GM23338 (cell line): ENCODE data around the gene PLN.

Experiments used
- CREB1 ChIP-seq: fragments of 250-450 bp; sonication (Bioruptor Pico); IDR thresholded peaks from 2 replicates; pipeline ENCODE4 v1.5.0; 2020; ENCODE audit warnings: low read depth, mild to moderate bottlenecking, moderate library complexity
- ETS1 ChIP-seq: IDR thresholded peaks from 2 replicates; pipeline ENCODE4 v1.6.1; 2016; ENCODE audit warnings: antibody characterized with exemption
- EZH2 ChIP-seq: fragments of 200-600 bp; sonication (generic); IDR thresholded peaks from one replicate; pipeline ENCODE4 v1.8.0; 2017; ENCODE audit warnings: antibody characterized with exemption, mild to moderate bottlenecking, low read depth; ENCODE audit not compliant: unreplicated experiment
- EZH2phosphoT487 ChIP-seq: fragments of 200-600 bp; sonication (generic); IDR thresholded peaks from one replicate; pipeline ENCODE4 v1.8.1; 2018; ENCODE audit warnings: antibody characterized with exemption; ENCODE audit not compliant: unreplicated experiment
- JUNB ChIP-seq: IDR thresholded peaks from one replicate; pipeline ENCODE4 v1.6.1; 2016; ENCODE audit warnings: antibody characterized with exemption; ENCODE audit not compliant: unreplicated experiment
- POLR2AphosphoS5 ChIP-seq: IDR thresholded peaks from 2 replicates; pipeline ENCODE4 v1.6.1; 2016; ENCODE audit warnings: antibody characterized with exemption, low read depth
- STAT1 ChIP-seq: IDR thresholded peaks from one replicate; pipeline ENCODE4 v1.6.1; 2016; ENCODE audit warnings: antibody characterized with exemption; ENCODE audit not compliant: unreplicated experiment
- ZNF331 ChIP-seq: fragments of 250-450 bp; sonication (Bioruptor Pico); IDR thresholded peaks from 2 replicates; pipeline ENCODE4 v1.5.0; 2020; ENCODE audit warnings: low read depth, mild to moderate bottlenecking, moderate library complexity
- TF ChIP-seq, protein P1 (sequence below), 2 experiments: fragments of 200-600 bp in 1 of 2; sonication (generic) in 1 of 2; conservative IDR thresholded peaks; 2 replicates each; pipeline versions ENCODE4 v1.5.1 to v1.6.1; 2016 to 2017; ENCODE audit warnings: antibody characterized with exemption in 2 of 2, low read depth in 2 of 2, mild to moderate bottlenecking in 2 of 2, moderate library complexity in 1 of 2
- TF ChIP-seq, protein P2 (sequence below): IDR thresholded peaks from one replicate; pipeline ENCODE4 v1.6.1; 2018; ENCODE audit warnings: antibody characterized with exemption; ENCODE audit not compliant: unreplicated experiment
- TF ChIP-seq, protein P3 (sequence below): fragments of 250-450 bp; sonication (Bioruptor Pico); IDR thresholded peaks from 2 replicates; pipeline ENCODE4 v1.5.0; 2020; ENCODE audit warnings: mild to moderate bottlenecking, moderate library complexity

DNA sequence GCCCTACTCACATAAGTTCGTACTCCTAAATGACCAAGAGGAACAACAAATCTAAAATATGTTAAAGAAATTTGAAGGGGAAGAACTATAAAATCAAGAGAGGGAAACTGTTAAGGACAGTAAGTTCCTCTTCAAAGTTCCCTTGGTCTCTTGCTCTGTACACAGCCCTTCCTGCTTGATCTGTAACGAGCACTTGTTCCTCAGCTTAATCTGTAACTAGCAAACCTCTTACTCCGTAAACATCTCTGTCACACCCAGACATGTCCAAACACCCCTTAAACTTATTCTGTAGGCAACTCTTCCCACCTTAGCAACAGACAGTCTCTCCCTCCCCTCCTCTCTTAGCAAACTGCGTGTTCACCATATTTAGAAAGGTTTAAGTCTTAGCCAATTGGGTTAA lies 29.9 kb downstream of the PLN start:
- TF ChIP-seq ETS1, result no peak
- TF ChIP-seq, protein P1, sequence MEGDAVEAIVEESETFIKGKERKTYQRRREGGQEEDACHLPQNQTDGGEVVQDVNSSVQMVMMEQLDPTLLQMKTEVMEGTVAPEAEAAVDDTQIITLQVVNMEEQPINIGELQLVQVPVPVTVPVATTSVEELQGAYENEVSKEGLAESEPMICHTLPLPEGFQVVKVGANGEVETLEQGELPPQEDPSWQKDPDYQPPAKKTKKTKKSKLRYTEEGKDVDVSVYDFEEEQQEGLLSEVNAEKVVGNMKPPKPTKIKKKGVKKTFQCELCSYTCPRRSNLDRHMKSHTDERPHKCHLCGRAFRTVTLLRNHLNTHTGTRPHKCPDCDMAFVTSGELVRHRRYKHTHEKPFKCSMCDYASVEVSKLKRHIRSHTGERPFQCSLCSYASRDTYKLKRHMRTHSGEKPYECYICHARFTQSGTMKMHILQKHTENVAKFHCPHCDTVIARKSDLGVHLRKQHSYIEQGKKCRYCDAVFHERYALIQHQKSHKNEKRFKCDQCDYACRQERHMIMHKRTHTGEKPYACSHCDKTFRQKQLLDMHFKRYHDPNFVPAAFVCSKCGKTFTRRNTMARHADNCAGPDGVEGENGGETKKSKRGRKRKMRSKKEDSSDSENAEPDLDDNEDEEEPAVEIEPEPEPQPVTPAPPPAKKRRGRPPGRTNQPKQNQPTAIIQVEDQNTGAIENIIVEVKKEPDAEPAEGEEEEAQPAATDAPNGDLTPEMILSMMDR (conservative IDR thresholded peaks at IDR 0.05; ENCODE audit: low read depth in 2 of 2), result no peak
- no peak for TF ChIP-seq POLR2AphosphoS5
- TF ChIP-seq, protein P2, sequence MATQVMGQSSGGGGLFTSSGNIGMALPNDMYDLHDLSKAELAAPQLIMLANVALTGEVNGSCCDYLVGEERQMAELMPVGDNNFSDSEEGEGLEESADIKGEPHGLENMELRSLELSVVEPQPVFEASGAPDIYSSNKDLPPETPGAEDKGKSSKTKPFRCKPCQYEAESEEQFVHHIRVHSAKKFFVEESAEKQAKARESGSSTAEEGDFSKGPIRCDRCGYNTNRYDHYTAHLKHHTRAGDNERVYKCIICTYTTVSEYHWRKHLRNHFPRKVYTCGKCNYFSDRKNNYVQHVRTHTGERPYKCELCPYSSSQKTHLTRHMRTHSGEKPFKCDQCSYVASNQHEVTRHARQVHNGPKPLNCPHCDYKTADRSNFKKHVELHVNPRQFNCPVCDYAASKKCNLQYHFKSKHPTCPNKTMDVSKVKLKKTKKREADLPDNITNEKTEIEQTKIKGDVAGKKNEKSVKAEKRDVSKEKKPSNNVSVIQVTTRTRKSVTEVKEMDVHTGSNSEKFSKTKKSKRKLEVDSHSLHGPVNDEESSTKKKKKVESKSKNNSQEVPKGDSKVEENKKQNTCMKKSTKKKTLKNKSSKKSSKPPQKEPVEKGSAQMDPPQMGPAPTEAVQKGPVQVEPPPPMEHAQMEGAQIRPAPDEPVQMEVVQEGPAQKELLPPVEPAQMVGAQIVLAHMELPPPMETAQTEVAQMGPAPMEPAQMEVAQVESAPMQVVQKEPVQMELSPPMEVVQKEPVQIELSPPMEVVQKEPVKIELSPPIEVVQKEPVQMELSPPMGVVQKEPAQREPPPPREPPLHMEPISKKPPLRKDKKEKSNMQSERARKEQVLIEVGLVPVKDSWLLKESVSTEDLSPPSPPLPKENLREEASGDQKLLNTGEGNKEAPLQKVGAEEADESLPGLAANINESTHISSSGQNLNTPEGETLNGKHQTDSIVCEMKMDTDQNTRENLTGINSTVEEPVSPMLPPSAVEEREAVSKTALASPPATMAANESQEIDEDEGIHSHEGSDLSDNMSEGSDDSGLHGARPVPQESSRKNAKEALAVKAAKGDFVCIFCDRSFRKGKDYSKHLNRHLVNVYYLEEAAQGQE, result no peak
- no peak for TF ChIP-seq EZH2
- TF ChIP-seq EZH2phosphoT487, result no peak
- no peak for TF ChIP-seq ZNF331 (CRISPR knock-in tag)
- no peak for TF ChIP-seq JUNB
- TF ChIP-seq, protein P3, sequence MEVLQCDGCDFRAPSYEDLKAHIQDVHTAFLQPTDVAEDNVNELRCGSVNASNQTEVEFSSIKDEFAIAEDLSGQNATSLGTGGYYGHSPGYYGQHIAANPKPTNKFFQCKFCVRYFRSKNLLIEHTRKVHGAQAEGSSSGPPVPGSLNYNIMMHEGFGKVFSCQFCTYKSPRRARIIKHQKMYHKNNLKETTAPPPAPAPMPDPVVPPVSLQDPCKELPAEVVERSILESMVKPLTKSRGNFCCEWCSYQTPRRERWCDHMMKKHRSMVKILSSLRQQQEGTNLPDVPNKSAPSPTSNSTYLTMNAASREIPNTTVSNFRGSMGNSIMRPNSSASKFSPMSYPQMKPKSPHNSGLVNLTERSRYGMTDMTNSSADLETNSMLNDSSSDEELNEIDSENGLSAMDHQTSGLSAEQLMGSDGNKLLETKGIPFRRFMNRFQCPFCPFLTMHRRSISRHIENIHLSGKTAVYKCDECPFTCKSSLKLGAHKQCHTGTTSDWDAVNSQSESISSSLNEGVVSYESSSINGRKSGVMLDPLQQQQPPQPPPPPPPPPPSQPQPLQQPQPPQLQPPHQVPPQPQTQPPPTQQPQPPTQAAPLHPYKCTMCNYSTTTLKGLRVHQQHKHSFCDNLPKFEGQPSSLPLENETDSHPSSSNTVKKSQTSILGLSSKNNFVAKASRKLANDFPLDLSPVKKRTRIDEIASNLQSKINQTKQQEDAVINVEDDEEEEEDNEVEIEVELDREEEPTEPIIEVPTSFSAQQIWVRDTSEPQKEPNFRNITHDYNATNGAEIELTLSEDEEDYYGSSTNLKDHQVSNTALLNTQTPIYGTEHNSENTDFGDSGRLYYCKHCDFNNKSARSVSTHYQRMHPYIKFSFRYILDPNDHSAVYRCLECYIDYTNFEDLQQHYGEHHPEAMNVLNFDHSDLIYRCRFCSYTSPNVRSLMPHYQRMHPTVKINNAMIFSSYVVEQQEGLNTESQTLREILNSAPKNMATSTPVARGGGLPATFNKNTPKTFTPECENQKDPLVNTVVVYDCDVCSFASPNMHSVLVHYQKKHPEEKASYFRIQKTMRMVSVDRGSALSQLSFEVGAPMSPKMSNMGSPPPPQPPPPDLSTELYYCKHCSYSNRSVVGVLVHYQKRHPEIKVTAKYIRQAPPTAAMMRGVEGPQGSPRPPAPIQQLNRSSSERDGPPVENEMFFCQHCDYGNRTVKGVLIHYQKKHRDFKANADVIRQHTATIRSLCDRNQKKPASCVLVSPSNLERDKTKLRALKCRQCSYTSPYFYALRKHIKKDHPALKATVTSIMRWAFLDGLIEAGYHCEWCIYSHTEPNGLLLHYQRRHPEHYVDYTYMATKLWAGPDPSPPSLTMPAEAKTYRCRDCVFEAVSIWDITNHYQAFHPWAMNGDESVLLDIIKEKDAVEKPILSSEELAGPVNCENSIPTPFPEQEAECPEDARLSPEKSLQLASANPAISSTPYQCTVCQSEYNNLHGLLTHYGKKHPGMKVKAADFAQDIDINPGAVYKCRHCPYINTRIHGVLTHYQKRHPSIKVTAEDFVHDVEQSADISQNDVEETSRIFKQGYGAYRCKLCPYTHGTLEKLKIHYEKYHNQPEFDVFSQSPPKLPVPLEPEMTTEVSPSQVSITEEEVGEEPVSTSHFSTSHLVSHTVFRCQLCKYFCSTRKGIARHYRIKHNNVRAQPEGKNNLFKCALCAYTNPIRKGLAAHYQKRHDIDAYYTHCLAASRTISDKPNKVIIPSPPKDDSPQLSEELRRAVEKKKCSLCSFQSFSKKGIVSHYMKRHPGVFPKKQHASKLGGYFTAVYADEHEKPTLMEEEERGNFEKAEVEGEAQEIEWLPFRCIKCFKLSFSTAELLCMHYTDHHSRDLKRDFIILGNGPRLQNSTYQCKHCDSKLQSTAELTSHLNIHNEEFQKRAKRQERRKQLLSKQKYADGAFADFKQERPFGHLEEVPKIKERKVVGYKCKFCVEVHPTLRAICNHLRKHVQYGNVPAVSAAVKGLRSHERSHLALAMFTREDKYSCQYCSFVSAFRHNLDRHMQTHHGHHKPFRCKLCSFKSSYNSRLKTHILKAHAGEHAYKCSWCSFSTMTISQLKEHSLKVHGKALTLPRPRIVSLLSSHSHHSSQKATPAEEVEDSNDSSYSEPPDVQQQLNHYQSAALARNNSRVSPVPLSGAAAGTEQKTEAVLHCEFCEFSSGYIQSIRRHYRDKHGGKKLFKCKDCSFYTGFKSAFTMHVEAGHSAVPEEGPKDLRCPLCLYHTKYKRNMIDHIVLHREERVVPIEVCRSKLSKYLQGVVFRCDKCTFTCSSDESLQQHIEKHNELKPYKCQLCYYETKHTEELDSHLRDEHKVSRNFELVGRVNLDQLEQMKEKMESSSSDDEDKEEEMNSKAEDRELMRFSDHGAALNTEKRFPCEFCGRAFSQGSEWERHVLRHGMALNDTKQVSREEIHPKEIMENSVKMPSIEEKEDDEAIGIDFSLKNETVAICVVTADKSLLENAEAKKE, result no peak
- no peak for TF ChIP-seq CREB1 (CRISPR knock-in tag)
- TF ChIP-seq STAT1, result no peak
